ENCODE results near the gene KCTD7. TPM values are rescaled to one million over a fixed set of nuclear protein-coding genes. Genes with fewer than 3 reads are reported as not detected.

Gene KCTD7
- total and polyA plus RNA-seq, 2 donors (not counting 1 experiment from before 2014, with no cell fraction given) = 15.2 to 17.4 TPM

DNA sequence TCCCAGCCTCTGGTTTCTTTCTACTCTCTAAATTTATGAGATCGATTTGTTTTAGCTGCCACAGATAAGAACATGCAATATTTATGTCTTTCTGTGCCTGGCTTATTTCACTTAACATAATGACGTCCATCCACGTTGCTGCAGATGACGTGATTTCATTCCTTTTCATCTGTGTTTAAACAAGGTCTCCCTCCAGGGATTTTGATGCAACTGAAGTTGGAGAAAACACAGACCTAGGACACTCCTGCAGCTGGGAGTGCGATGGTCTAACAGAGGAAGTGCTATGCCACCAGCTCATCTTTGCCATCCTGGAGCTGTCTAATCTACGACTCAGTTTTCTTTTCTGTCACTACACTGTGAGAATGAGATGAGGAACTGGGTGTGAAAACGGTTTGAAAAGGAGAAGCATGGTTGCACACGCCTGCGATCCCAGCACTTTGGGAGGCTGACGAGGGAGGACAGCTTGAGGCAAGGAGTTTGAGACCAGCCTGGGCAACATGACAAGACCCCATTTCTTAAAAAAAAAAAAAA lies 1.5 kb upstream of the KCTD7 start:
- Histone ChIP-seq H3K4me2 (ENCODE audit: extremely low read depth, insufficient read depth, low read length) (no peak overlapping the region), H4K20me1 (ENCODE audit: control insufficient read depth, extremely low read depth, insufficient read depth, low read length) (no peaks in the 10 kb centered on the region), H3K9me3 (ENCODE audit: control insufficient read depth, insufficient read depth, low read depth, low read length) (no peaks in the 10 kb centered on the region), H3K9ac (ENCODE audit: insufficient read depth, low read length) (no peak overlapping the region), H3K4me3 (replicated peaks in 1 of 4; ENCODE audit: control extremely low read depth in 1 of 4, insufficient read depth in 1 of 4, low read depth in 3 of 4, low read length in 4 of 4) (no peak overlapping the region), H3K27ac (ENCODE audit: insufficient read depth, low read length) (peak overlapping the region; percentile 76), H2AFZ (ENCODE audit: low read length) (peak overlapping the region; percentile 12), H3K4me1 (ENCODE audit: control insufficient read depth, extremely low read depth, insufficient read depth, low read length) (peaks cover 7% of the 10 kb centered on the region), H3K36me3 (ENCODE audit: control insufficient read depth, insufficient read depth, low read length) (no peaks in the 10 kb centered on the region), H3K79me2 (ENCODE audit: control insufficient read depth, insufficient read depth, low read length) (peaks cover 14% of the 10 kb centered on the region), H3K27me3 (ENCODE audit: control insufficient read depth, insufficient read depth, low read length) (no peaks in the 10 kb centered on the region)
- TF ChIP-seq, protein P1, sequence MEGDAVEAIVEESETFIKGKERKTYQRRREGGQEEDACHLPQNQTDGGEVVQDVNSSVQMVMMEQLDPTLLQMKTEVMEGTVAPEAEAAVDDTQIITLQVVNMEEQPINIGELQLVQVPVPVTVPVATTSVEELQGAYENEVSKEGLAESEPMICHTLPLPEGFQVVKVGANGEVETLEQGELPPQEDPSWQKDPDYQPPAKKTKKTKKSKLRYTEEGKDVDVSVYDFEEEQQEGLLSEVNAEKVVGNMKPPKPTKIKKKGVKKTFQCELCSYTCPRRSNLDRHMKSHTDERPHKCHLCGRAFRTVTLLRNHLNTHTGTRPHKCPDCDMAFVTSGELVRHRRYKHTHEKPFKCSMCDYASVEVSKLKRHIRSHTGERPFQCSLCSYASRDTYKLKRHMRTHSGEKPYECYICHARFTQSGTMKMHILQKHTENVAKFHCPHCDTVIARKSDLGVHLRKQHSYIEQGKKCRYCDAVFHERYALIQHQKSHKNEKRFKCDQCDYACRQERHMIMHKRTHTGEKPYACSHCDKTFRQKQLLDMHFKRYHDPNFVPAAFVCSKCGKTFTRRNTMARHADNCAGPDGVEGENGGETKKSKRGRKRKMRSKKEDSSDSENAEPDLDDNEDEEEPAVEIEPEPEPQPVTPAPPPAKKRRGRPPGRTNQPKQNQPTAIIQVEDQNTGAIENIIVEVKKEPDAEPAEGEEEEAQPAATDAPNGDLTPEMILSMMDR (conservative IDR thresholded peaks at IDR 0.05 in 1 of 2, IDR thresholded peaks at IDR 0.05 in 1 of 2; ENCODE audit: low read depth in 1 of 2, low read length in 2 of 2) = no peak
- no peak for TF ChIP-seq EZH2 (IDR thresholded peaks at IDR 0.05; ENCODE audit: low read length, missing control alignments)
- peak in 1 of 2 donors; percentile 78 for DNase-seq (ENCODE audit: low read depth in 2 of 2)

DNA sequence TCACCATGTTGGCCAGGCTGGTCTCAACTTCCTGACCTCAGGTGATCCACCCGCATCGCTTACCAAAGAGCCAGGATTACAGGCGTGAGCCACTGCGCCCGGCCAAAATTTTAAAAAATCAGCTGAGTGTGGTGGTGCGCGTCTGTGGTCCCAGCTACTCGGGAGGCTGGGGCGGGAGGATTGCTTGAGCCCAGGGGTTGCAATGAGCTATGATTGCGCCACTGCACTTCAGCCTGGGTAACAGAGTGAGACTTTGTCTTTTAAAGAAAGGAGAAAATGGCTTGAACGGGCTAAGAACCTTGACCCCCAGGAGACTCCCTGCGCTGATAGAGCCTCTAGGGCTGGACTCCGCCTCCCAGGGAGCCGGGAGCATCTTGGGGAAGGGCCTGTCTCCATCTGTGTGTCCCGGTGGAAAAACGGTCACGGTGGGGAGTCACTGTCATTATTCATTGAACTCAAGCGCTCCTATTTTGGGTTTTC lies 760 bp upstream of the KCTD7 start:
- no peak for DNase-seq (ENCODE audit: low read depth in 2 of 2)
- peak overlapping the region; percentile 26 for H3K4me2 ChIP-seq (ENCODE audit: extremely low read depth, insufficient read depth, low read length)
- TF ChIP-seq EZH2 (IDR thresholded peaks at IDR 0.05; ENCODE audit: low read length, missing control alignments) = no peak
- TF ChIP-seq, protein P1 (conservative IDR thresholded peaks at IDR 0.05 in 1 of 2, IDR thresholded peaks at IDR 0.05 in 1 of 2; ENCODE audit: low read depth in 1 of 2, low read length in 2 of 2) = no peak
- H3K9me3 ChIP-seq (ENCODE audit: control insufficient read depth, insufficient read depth, low read depth, low read length) = no peaks in the 10 kb centered on the region
- H3K79me2 ChIP-seq (ENCODE audit: control insufficient read depth, insufficient read depth, low read length) = peaks cover 14% of the 10 kb centered on the region
- H3K4me1 ChIP-seq (ENCODE audit: control insufficient read depth, extremely low read depth, insufficient read depth, low read length) = peaks cover 7% of the 10 kb centered on the region
- no peaks in the 10 kb centered on the region for H4K20me1 ChIP-seq (ENCODE audit: control insufficient read depth, extremely low read depth, insufficient read depth, low read length)
- peak overlapping the region; percentile 80 for H2AFZ ChIP-seq (ENCODE audit: low read length)
- peak overlapping the region; percentile 95 for H3K9ac ChIP-seq (ENCODE audit: insufficient read depth, low read length)
- no peaks in the 10 kb centered on the region for H3K27me3 ChIP-seq (ENCODE audit: control insufficient read depth, insufficient read depth, low read length)
- H3K36me3 ChIP-seq (ENCODE audit: control insufficient read depth, insufficient read depth, low read length) = no peaks in the 10 kb centered on the region
- peak overlapping the region; percentile 76 for H3K27ac ChIP-seq (ENCODE audit: insufficient read depth, low read length)
- H3K4me3 ChIP-seq (replicated peaks in 1 of 4; ENCODE audit: control extremely low read depth in 1 of 4, insufficient read depth in 1 of 4, low read depth in 3 of 4, low read length in 4 of 4) = peak overlapping the region; percentile 58 to 81 (median 71)

DNA sequence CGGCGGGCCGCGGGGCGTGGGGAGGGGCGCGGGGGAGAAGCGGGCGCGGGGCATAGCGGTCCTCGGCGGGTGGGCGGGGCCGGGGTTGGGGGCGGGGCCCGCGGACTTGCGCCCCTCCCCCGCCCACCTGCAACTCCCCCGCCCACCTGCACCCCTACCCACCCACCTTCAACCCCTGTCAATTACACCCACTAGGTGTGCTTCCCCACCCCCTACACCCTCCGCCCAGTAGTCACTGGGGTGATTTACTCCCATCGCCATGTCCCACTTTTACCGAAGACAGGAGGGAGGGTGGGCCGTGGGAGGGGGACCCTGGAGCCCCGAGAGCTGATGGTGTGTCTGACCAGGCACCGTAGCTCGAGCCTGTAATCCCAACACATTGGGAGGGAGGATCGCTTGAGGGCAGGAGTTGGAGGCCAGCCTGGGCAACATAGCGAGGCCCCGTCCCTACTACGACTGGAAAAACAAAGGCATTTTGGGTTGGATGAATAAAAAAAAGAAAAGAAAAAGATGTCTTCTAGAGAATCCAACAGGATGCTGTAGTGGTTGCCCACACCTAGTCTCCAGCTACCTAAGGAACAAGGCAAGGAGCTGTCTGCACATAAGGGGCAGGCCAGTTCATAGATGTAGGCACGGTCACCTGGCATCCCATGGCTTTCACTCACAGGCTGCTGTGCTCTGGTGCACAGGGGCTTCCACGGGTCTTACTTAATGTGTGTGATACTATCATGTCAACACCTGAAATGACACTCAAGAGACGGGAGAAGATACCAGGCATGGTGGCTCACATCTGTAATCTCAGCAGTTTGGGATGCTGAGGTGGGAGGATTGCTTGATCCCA lies 761 bp downstream of the KCTD7 start:
- Histone ChIP-seq H3K9me3 (ENCODE audit: control insufficient read depth, insufficient read depth, low read depth, low read length) (no peaks in the 10 kb centered on the region), H3K27me3 (ENCODE audit: control insufficient read depth, insufficient read depth, low read length) (no peaks in the 10 kb centered on the region), H3K27ac (ENCODE audit: insufficient read depth, low read length) (peak overlapping the region; percentile 79), H3K4me1 (ENCODE audit: control insufficient read depth, extremely low read depth, insufficient read depth, low read length) (peaks cover 7% of the 10 kb centered on the region), H2AFZ (ENCODE audit: low read length) (peak overlapping the region; percentile 22), H3K36me3 (ENCODE audit: control insufficient read depth, insufficient read depth, low read length) (no peaks in the 10 kb centered on the region), H3K4me2 (ENCODE audit: extremely low read depth, insufficient read depth, low read length) (peak overlapping the region; percentile 90), H3K79me2 (ENCODE audit: control insufficient read depth, insufficient read depth, low read length) (peaks cover 14% of the 10 kb centered on the region), H3K9ac (ENCODE audit: insufficient read depth, low read length) (peak overlapping the region; percentile 82), H4K20me1 (ENCODE audit: control insufficient read depth, extremely low read depth, insufficient read depth, low read length) (no peaks in the 10 kb centered on the region), H3K4me3 (replicated peaks in 1 of 4; ENCODE audit: control extremely low read depth in 1 of 4, insufficient read depth in 1 of 4, low read depth in 3 of 4, low read length in 4 of 4) (peak overlapping the region; percentile 56 to 69 (median 63))
- DNase-seq (ENCODE audit: low read depth in 2 of 2) = no peak
- TF ChIP-seq EZH2 (IDR thresholded peaks at IDR 0.05; ENCODE audit: low read length, missing control alignments) = no peak
- TF ChIP-seq, protein P1 (conservative IDR thresholded peaks at IDR 0.05 in 1 of 2, IDR thresholded peaks at IDR 0.05 in 1 of 2; ENCODE audit: low read depth in 1 of 2, low read length in 2 of 2) = no peak
